ENCODE results near the gene ZKSCAN7. TPM values are rescaled to one million over a fixed set of nuclear protein-coding genes. Genes with fewer than 3 reads are reported as not detected.

ZKSCAN7 gene
- polyA plus RNA-seq, 1 donor (not counting 4 experiments of a cell fraction or from before 2014, with no cell fraction given), result 1.6 TPM

- no peaks in the 10 kb centered on the region for H3K9me1 ChIP-seq (ENCODE audit: control insufficient read depth, extremely low read depth, insufficient read depth, low read length)
- H4K20me1 ChIP-seq (ENCODE audit: control insufficient read depth, extremely low read depth, insufficient read depth, low read length), result no peaks in the 10 kb centered on the region
- no peak for DNase-seq (ENCODE audit: low read depth, low spot score)
- no peaks in the 10 kb centered on the region for H3K79me2 ChIP-seq (ENCODE audit: control insufficient read depth, insufficient read depth, low read length)
- H3K9me3 ChIP-seq (ENCODE audit: control insufficient read depth, low read depth, low read length), result no peaks in the 10 kb centered on the region
- H3K27ac ChIP-seq (ENCODE audit: control insufficient read depth, insufficient read depth, low read length), result no peak overlapping the region
- dilution Hi-C loops (cut with MboI; ENCODE audit: extremely low pct_ligation_motif_present, low sequenced_read_pairs), result no loop called here
- no peak overlapping the region for H3K4me2 ChIP-seq (ENCODE audit: control insufficient read depth, extremely low read depth, insufficient read depth, low read depth, low read length)
- no peaks in the 10 kb centered on the region for H3K36me3 ChIP-seq (ENCODE audit: control insufficient read depth in 2 of 2, extremely low read depth in 1 of 2, insufficient read depth in 2 of 2, low read length in 2 of 2)
- H3K27me3 ChIP-seq (ENCODE audit: control insufficient read depth, extremely low read depth, insufficient read depth, low read length), result no peaks in the 10 kb centered on the region
- no peak overlapping the region for H3K4me3 ChIP-seq (ENCODE audit: control insufficient read depth in 2 of 3, extremely low read depth in 1 of 3, insufficient read depth in 2 of 3, low read depth in 1 of 3, low read length in 3 of 3)
- no peak overlapping the region for H2AFZ ChIP-seq (ENCODE audit: control insufficient read depth, low read length)
- no peak for FAIRE-seq
- H3K9ac ChIP-seq (ENCODE audit: control insufficient read depth, extremely low read depth, insufficient read depth, low read length), result no peak overlapping the region
- no peaks in the 10 kb centered on the region for H3K4me1 ChIP-seq (ENCODE audit: control insufficient read depth, extremely low read depth, insufficient read depth, low read length)
- TF ChIP-seq EZH2 (IDR thresholded peaks at IDR 0.05; ENCODE audit: low read length), result no peak
- TF ChIP-seq CTCF (optimal IDR thresholded peaks at IDR 0.05 in 1 of 3, IDR thresholded peaks at IDR 0.05 in 1 of 3, conservative IDR thresholded peaks at IDR 0.05 in 1 of 3; ENCODE audit: extremely low read depth in 1 of 3, insufficient read depth in 2 of 3, low read length in 3 of 3), result no peak
These were observed 46.8 kb downstream of the ZKSCAN7 start for GRCh38 chr3:44601749-44602148.

DNA sequence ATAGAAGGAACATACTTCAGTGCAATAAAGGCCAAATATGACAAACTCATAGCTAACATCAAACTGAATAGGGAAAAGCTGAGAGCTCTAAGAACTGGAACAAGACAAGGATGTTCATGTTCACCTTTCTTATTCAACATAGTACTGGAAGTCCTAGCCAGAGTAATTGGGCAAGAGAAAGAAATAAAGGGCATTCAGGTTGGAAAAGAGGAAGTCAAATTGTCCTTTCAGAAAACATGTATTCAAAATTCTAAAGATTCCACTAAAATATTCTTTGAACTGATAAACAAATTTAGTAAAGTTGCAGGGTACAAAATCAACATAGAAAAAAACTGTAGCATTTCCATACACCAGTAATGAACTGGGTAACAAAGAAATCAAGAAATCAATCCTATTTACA lies 57.7 kb downstream of the ZKSCAN7 start:
- dilution Hi-C loops (cut with MboI; ENCODE audit: extremely low pct_ligation_motif_present, low sequenced_read_pairs), result no loop called here
- no peak overlapping the region for H3K9ac ChIP-seq (ENCODE audit: control insufficient read depth, extremely low read depth, insufficient read depth, low read length)
- H4K20me1 ChIP-seq (ENCODE audit: control insufficient read depth, extremely low read depth, insufficient read depth, low read length), result no peaks in the 10 kb centered on the region
- no peak for TF ChIP-seq EZH2 (IDR thresholded peaks at IDR 0.05; ENCODE audit: low read length)
- no peak for TF ChIP-seq CTCF (optimal IDR thresholded peaks at IDR 0.05 in 1 of 3, IDR thresholded peaks at IDR 0.05 in 1 of 3, conservative IDR thresholded peaks at IDR 0.05 in 1 of 3; ENCODE audit: extremely low read depth in 1 of 3, insufficient read depth in 2 of 3, low read length in 3 of 3)
- no peaks in the 10 kb centered on the region for H3K9me3 ChIP-seq (ENCODE audit: control insufficient read depth, low read depth, low read length)
- no peaks in the 10 kb centered on the region for H3K36me3 ChIP-seq (ENCODE audit: control insufficient read depth in 2 of 2, extremely low read depth in 1 of 2, insufficient read depth in 2 of 2, low read length in 2 of 2)
- H3K27ac ChIP-seq (ENCODE audit: control insufficient read depth, insufficient read depth, low read length), result no peak overlapping the region
- H3K79me2 ChIP-seq (ENCODE audit: control insufficient read depth, insufficient read depth, low read length), result no peaks in the 10 kb centered on the region
- no peak overlapping the region for H2AFZ ChIP-seq (ENCODE audit: control insufficient read depth, low read length)
- DNase-seq (ENCODE audit: low read depth, low spot score), result no peak
- no peak overlapping the region for H3K4me3 ChIP-seq (ENCODE audit: control insufficient read depth in 2 of 3, extremely low read depth in 1 of 3, insufficient read depth in 2 of 3, low read depth in 1 of 3, low read length in 3 of 3)
- H3K4me2 ChIP-seq (ENCODE audit: control insufficient read depth, extremely low read depth, insufficient read depth, low read depth, low read length), result no peak overlapping the region
- no peaks in the 10 kb centered on the region for H3K27me3 ChIP-seq (ENCODE audit: control insufficient read depth, extremely low read depth, insufficient read depth, low read length)
- no peaks in the 10 kb centered on the region for H3K9me1 ChIP-seq (ENCODE audit: control insufficient read depth, extremely low read depth, insufficient read depth, low read length)
- FAIRE-seq, result no peak
- no peaks in the 10 kb centered on the region for H3K4me1 ChIP-seq (ENCODE audit: control insufficient read depth, extremely low read depth, insufficient read depth, low read length)

Other genes starting within 250 kb of the ZKSCAN7 start
- gene TCAIM, start 216.4 kb upstream of the ZKSCAN7 start, polyA plus RNA-seq, result 19.4 to 28.0 TPM (median 20.5 TPM) in 3 replicates
- 3.0 to 3.3 TPM (median 3.3 TPM) in 3 replicates for gene ZNF445, start 77.5 kb upstream of the ZKSCAN7 start, polyA plus RNA-seq
- gene ZNF660, start 29.8 kb downstream of the ZKSCAN7 start, polyA plus RNA-seq, result 0.01 to 0.05 TPM (median 0.02 TPM) in 3 replicates
- gene ZNF197, start 69.8 kb downstream of the ZKSCAN7 start, polyA plus RNA-seq, result 6.3 to 8.8 TPM (median 8.0 TPM) in 3 replicates
- gene ZNF35, start 93.5 kb downstream of the ZKSCAN7 start, polyA plus RNA-seq, result 5.5 to 9.4 TPM (median 6.3 TPM) in 3 replicates
- 3.3 to 4.9 TPM (median 4.8 TPM) in 3 replicates for gene ZNF502, start 157.5 kb downstream of the ZKSCAN7 start, polyA plus RNA-seq
- gene ZNF501, start 174.4 kb downstream of the ZKSCAN7 start, polyA plus RNA-seq, result 2.5 to 2.8 TPM (median 2.7 TPM) in 3 replicates
- gene KIAA1143, start 206.4 kb downstream of the ZKSCAN7 start, polyA plus RNA-seq, result 9.3 to 12.7 TPM (median 10.8 TPM) in 3 replicates
- gene KIF15, start 206.6 kb downstream of the ZKSCAN7 start, polyA plus RNA-seq, result 0.53 to 2.8 TPM (median 2.1 TPM) in 3 replicates

Measured in keratinocyte (primary cell).